HepG2 (cell line): Measurements from ENCODE around the gene MYL6. TPM values are rescaled to one million over a fixed set of nuclear protein-coding genes. Genes with fewer than 3 reads are reported as not detected.

Experiments used
- BCL6 ChIP-seq: IDR thresholded peaks from 2 replicates; pipeline ENCODE4 v1.6.1; 2016; ENCODE audit warnings: missing genetic modification reagents, missing compliant biosample characterization
- HCFC1 ChIP-seq: fragments of 150-350 bp; IDR thresholded peaks from 2 replicates; pipeline ENCODE4 v1.6.1; 2014; ENCODE audit warnings: low read depth, low read length
- KDM6A ChIP-seq: IDR thresholded peaks from 2 replicates; pipeline ENCODE4 v1.6.1; 2016; ENCODE audit warnings: low read depth
- MAX ChIP-seq: IDR thresholded peaks from 2 replicates; pipeline ENCODE4 v1.6.1; 2012; ENCODE audit warnings: inconsistent platforms
- NFKB2 ChIP-seq: sonication (generic); formaldehyde crosslinking; IDR thresholded peaks from 2 replicates; pipeline ENCODE4 v1.4.0; 2020; ENCODE audit warnings: missing genetic modification reagents, borderline replicate concordance
- SIX4 ChIP-seq: sonication (generic); formaldehyde crosslinking; IDR thresholded peaks from 2 replicates; pipeline ENCODE4 v1.4.0; 2020; ENCODE audit warnings: missing genetic modification reagents
- SYNCRIP ChIP-seq: fragments of 200-400 bp; formaldehyde crosslinking; IDR thresholded peaks from 2 replicates; pipeline ENCODE4 v1.6.1; 2018; ENCODE audit warnings: mild to moderate bottlenecking, low read depth, low read length; ENCODE audit not compliant: insufficient read depth
- ZBTB10 ChIP-seq: sonication (generic); formaldehyde crosslinking; IDR thresholded peaks from 2 replicates; pipeline ENCODE4 v1.4.0; 2020; ENCODE audit warnings: missing genetic modification reagents, borderline replicate concordance
- ZFP41 ChIP-seq: sonication (generic); formaldehyde crosslinking; IDR thresholded peaks from 2 replicates; pipeline ENCODE4 v1.4.0; 2020; ENCODE audit warnings: mild to moderate bottlenecking, missing genetic modification reagents, borderline replicate concordance
- ZKSCAN5 ChIP-seq: sonication (generic); formaldehyde crosslinking; IDR thresholded peaks from 2 replicates; pipeline ENCODE4 v1.5.1; 2020; ENCODE audit warnings: mild to moderate bottlenecking, missing genetic modification reagents
- ZNF326 ChIP-seq: sonication (generic); formaldehyde crosslinking; IDR thresholded peaks from 2 replicates; pipeline ENCODE4 v1.4.0; 2020; ENCODE audit warnings: missing genetic modification reagents, borderline replicate concordance
- ZNF333 ChIP-seq: sonication (generic); formaldehyde crosslinking; IDR thresholded peaks from 2 replicates; pipeline ENCODE4 v1.4.0; 2020; ENCODE audit warnings: mild to moderate bottlenecking, missing genetic modification reagents, borderline replicate concordance
- ZNF430 ChIP-seq: sonication (generic); formaldehyde crosslinking; IDR thresholded peaks from 2 replicates; pipeline ENCODE4 v1.9.0; 2021; ENCODE audit warnings: mild to moderate bottlenecking, missing genetic modification reagents
- ZNF567 ChIP-seq: sonication (generic); formaldehyde crosslinking; IDR thresholded peaks from 2 replicates; pipeline ENCODE4 v1.8.1; 2023; ENCODE audit warnings: mild to moderate bottlenecking, missing genetic modification reagents, borderline replicate concordance
- ZNF672 ChIP-seq: sonication (generic); formaldehyde crosslinking; IDR thresholded peaks from 2 replicates; pipeline ENCODE4 v1.8.1; 2022; ENCODE audit warnings: missing genetic modification reagents
- ZNF761 ChIP-seq: sonication (generic); formaldehyde crosslinking; conservative IDR thresholded peaks from 2 replicates; pipeline ENCODE4 v1.4.0; 2020; ENCODE audit warnings: mild to moderate bottlenecking, missing genetic modification reagents
- ZNF777 ChIP-seq: sonication (generic); formaldehyde crosslinking; IDR thresholded peaks from 2 replicates; pipeline ENCODE4 v1.4.0; 2020; ENCODE audit warnings: missing genetic modification reagents
- ZSCAN21 ChIP-seq: sonication (generic); formaldehyde crosslinking; IDR thresholded peaks from 2 replicates; pipeline ENCODE4 v1.8.0; 2022; ENCODE audit warnings: mild to moderate bottlenecking, missing genetic modification reagents, moderate library complexity, borderline replicate concordance
- polyA plus RNA-seq, 8 experiments: library from polyadenylated mRNA; depleted of rRNA in 3 of 8; stranded (reverse) in 7 of 8; unstranded in 1 of 8; fragments of >200 nt; fragmentation: Illumina TruSeq in 4 of 8; extraction: Trizol in 4 of 8; gene quantifications; 2 replicates each; pipeline versions ENCODE4 v1.2.1 to v1.2.3, GENCODE V29; 2011 to 2016; ENCODE audit warnings: low read depth in 4 of 8, missing spikeins in 1 of 8, mixed read lengths in 1 of 8; ENCODE audit not compliant: insufficient read depth in 1 of 8
- total RNA-seq, 5 experiments: library from RNA; depleted of rRNA; stranded (reverse); fragments of >200 nt; fragmentation: Illumina TruSeq; extraction: Trizol; gene quantifications; 2 replicates each; pipeline ENCODE4 v1.2.3, GENCODE V29; 2016; ENCODE audit warnings: low read depth in 1 of 5
- TF ChIP-seq, protein P1 (sequence below): sonication (generic); formaldehyde crosslinking; IDR thresholded peaks from 2 replicates; pipeline ENCODE4 v1.8.0; 2022; ENCODE audit warnings: mild to moderate bottlenecking, missing genetic modification reagents, moderate library complexity
- TF ChIP-seq, protein P2 (sequence below): fragments of 450-650 bp; IDR thresholded peaks from 2 replicates; pipeline ENCODE4 v1.6.1; 2017; ENCODE audit warnings: mild to moderate bottlenecking
- TF ChIP-seq, protein P3 (sequence below): sonication (generic); formaldehyde crosslinking; IDR thresholded peaks from 2 replicates; pipeline ENCODE4 v1.8.0; 2023; ENCODE audit warnings: mild to moderate bottlenecking, missing genetic modification reagents

Gene MYL6
- total and polyA plus RNA-seq, 2 of the 13 experiments (the other 11 are each of a cell fraction or from before 2014, with no cell fraction given): 1,127 to 1,192 TPM

DNA sequence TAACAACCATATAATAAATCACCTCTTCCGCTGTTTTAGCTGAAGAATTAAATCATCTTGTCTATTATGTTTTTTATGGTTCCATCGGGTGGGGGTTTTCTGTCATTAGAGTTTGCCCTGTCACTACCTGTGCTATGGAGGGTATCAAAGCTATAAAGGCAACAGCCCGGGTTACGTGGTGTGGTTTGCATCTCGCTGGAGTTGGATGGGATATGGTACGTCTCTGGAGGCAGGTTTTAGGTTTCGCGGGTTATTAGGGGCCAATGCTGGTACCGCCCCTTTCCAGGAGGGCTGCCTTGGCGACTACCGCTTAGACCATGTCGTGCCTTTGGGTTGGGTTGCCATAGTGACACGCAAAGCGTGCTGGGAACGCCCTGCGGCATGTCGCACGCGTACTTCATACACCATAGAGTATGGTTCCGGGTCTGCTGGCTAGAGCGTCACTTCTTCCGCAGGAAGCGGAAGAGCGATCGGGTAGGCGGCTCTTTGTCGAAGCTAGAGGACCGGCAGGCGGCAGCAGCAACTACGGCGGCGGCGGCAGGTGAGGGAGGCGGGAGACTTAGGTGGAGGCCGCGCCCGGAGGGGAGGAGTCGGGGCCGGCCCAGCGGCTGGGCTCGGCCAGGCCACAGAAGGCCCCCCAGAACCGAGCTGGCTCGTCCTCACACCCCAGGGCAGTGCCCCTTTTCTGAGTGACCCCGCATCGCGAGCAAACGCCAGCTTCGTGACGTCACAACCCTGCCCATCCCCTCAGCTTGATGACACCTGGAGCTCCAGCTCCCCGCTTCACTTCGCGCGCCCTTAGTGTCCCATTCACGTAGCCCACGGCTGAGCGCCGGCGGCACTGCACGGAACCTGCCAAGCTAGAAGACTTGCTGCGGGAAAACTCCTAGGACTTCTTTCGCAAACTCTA is 40.1 kb upstream of the MYL6 start, which contains the start of gene ZC3H10 (continued):
- TF ChIP-seq, protein P1, sequence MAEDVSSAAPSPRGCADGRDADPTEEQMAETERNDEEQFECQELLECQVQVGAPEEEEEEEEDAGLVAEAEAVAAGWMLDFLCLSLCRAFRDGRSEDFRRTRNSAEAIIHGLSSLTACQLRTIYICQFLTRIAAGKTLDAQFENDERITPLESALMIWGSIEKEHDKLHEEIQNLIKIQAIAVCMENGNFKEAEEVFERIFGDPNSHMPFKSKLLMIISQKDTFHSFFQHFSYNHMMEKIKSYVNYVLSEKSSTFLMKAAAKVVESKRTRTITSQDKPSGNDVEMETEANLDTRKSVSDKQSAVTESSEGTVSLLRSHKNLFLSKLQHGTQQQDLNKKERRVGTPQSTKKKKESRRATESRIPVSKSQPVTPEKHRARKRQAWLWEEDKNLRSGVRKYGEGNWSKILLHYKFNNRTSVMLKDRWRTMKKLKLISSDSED (CRISPR knock-in tag): no peak
- peak; percentile 79 for TF ChIP-seq HCFC1
- TF ChIP-seq, protein P2, sequence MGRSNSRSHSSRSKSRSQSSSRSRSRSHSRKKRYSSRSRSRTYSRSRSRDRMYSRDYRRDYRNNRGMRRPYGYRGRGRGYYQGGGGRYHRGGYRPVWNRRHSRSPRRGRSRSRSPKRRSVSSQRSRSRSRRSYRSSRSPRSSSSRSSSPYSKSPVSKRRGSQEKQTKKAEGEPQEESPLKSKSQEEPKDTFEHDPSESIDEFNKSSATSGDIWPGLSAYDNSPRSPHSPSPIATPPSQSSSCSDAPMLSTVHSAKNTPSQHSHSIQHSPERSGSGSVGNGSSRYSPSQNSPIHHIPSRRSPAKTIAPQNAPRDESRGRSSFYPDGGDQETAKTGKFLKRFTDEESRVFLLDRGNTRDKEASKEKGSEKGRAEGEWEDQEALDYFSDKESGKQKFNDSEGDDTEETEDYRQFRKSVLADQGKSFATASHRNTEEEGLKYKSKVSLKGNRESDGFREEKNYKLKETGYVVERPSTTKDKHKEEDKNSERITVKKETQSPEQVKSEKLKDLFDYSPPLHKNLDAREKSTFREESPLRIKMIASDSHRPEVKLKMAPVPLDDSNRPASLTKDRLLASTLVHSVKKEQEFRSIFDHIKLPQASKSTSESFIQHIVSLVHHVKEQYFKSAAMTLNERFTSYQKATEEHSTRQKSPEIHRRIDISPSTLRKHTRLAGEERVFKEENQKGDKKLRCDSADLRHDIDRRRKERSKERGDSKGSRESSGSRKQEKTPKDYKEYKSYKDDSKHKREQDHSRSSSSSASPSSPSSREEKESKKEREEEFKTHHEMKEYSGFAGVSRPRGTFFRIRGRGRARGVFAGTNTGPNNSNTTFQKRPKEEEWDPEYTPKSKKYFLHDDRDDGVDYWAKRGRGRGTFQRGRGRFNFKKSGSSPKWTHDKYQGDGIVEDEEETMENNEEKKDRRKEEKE: no peak
- peak; percentile 87; the same call in 1 of the 2 replicates for TF ChIP-seq NFKB2
- peak; percentile 92 for TF ChIP-seq MAX
- 0 out of 2 replicates have a peak, but pooled peaks have one; percentile 38 for TF ChIP-seq ZNF761 (CRISPR knock-in tag)
- TF ChIP-seq ZSCAN21 (CRISPR knock-in tag): no peak; the same call in 1 of the 2 replicates
- 0 out of 2 replicates have a peak, but pooled peaks have one; percentile 51 for TF ChIP-seq ZNF333 (CRISPR knock-in tag)
- no peak for TF ChIP-seq KDM6A (CRISPR knock-in tag)
- no peak; the same call in 1 of the 2 replicates for TF ChIP-seq ZKSCAN5
- no peak for TF ChIP-seq ZNF326 (CRISPR knock-in tag)
- no peak for TF ChIP-seq ZNF672 (CRISPR knock-in tag)
- 0 out of 2 replicates have a peak, but pooled peaks have one; percentile 60 for TF ChIP-seq ZBTB10 (CRISPR knock-in tag)
- TF ChIP-seq, protein P3, sequence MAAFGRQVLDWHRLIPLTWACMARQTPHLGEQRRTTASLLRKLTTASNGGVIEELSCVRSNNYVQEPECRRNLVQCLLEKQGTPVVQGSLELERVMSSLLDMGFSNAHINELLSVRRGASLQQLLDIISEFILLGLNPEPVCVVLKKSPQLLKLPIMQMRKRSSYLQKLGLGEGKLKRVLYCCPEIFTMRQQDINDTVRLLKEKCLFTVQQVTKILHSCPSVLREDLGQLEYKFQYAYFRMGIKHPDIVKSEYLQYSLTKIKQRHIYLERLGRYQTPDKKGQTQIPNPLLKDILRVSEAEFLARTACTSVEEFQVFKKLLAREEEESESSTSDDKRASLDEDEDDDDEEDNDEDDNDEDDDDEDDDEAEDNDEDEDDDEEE (CRISPR knock-in tag): peak; percentile 94
- no peak for TF ChIP-seq SYNCRIP
- TF ChIP-seq ZNF777 (CRISPR knock-in tag): no peak
- TF ChIP-seq SIX4: peak; percentile 80; the same call in 1 of the 2 replicates
- TF ChIP-seq ZNF430 (CRISPR knock-in tag): peak; percentile 92
- no peak for TF ChIP-seq ZNF567 (CRISPR knock-in tag)
- peak; percentile 32; the same call in 1 of the 2 replicates for TF ChIP-seq ZFP41
- TF ChIP-seq BCL6: no peak
